Hepatocyte (in vitro differentiated cells): Measurements from ENCODE around the gene MYL4. TPM values are rescaled to one million over a fixed set of nuclear protein-coding genes. Genes with fewer than 3 reads are reported as not detected.

Experiments used
- DNase-seq: peaks from one replicate; pipeline ENCODE4 v3.0.0-alpha.2; 2016; ENCODE audit warnings: low spot score
- H2AFZ ChIP-seq: fragments of 200-600 bp; sonication (generic); 2 replicates; pipeline ENCODE4 v1.6.0; 2016; ENCODE audit warnings: antibody characterized with exemption, mild to moderate bottlenecking
- H3K27ac ChIP-seq: fragments of 200-600 bp; sonication (generic); 2 replicates; pipeline ENCODE4 v1.5.1; 2016; ENCODE audit warnings: mild to moderate bottlenecking
- H3K27me3 ChIP-seq: fragments of 200-600 bp; sonication (generic); 2 replicates; pipeline ENCODE4 v1.6.1; 2016
- H3K36me3 ChIP-seq: fragments of 200-600 bp; sonication (generic); replicated peaks from 2 replicates; pipeline ENCODE4 v1.5.1; 2016; ENCODE audit warnings: low read depth; ENCODE audit not compliant: insufficient read depth
- H3K4me1 ChIP-seq: fragments of 200-600 bp; sonication (generic); 2 replicates; pipeline ENCODE4 v1.5.1; 2016; ENCODE audit warnings: mild to moderate bottlenecking, moderate library complexity; ENCODE audit not compliant: insufficient read depth
- H3K4me2 ChIP-seq: fragments of 200-600 bp; sonication (generic); 2 replicates; pipeline ENCODE4 v1.6.0; 2016
- H3K4me3 ChIP-seq: fragments of 200-600 bp; sonication (generic); 2 replicates; pipeline ENCODE4 v1.5.1; 2016; ENCODE audit warnings: mild to moderate bottlenecking
- H3K79me2 ChIP-seq: fragments of 200-600 bp; sonication (generic); 2 replicates; pipeline ENCODE4 v1.6.0; 2017; ENCODE audit warnings: mild to moderate bottlenecking
- H3K9me2 ChIP-seq: fragments of 200-600 bp; sonication (generic); replicated peaks from 2 replicates; pipeline ENCODE4 v1.6.0; 2017; ENCODE audit warnings: mild to moderate bottlenecking; ENCODE audit not compliant: insufficient read depth
- H3K9me3 ChIP-seq: fragments of 200-600 bp; sonication (generic); 2 replicates; pipeline ENCODE4 v1.5.1; 2016; ENCODE audit warnings: low read depth, mild to moderate bottlenecking
- H4K20me1 ChIP-seq: fragments of 200-600 bp; sonication (generic); 2 replicates; pipeline ENCODE4 v1.6.0; 2016; ENCODE audit warnings: mild to moderate bottlenecking; ENCODE audit not compliant: insufficient read depth, poor library complexity, severe bottlenecking
- EZH2 ChIP-seq: fragments of 200-600 bp; sonication (generic); IDR thresholded peaks from 2 replicates; pipeline ENCODE4 v1.6.1; 2016; ENCODE audit warnings: antibody characterized with exemption, mild to moderate bottlenecking, borderline replicate concordance
- EZH2phosphoT487 ChIP-seq: fragments of 200-600 bp; sonication (generic); IDR thresholded peaks from one replicate; pipeline ENCODE4 v1.6.1; 2018; ENCODE audit warnings: antibody characterized with exemption, mild to moderate bottlenecking, low read depth, moderate library complexity; ENCODE audit not compliant: unreplicated experiment, severe bottlenecking
- WGBS: methylation state at CpG from one replicate; pipeline ENCODE4 v1.1.6; 2016; ENCODE audit warnings: low lambda C conversion rate; ENCODE audit errors: missing lambda C conversion rate; 5-methylcytosine and 5-hydroxymethylcytosine counted together
- polyA plus RNA-seq: library from polyadenylated mRNA; unstranded; fragments of >200 nt; fragmentation: Nextera tagmentation; extraction: Ambion mirVana; gene quantifications from 2 replicates; pipeline ENCODE4 v1.2.1, GENCODE V29; 2016
- total RNA-seq: library from RNA; depleted of rRNA; stranded (reverse); fragments of >200 nt; gene quantifications from 2 replicates; pipeline ENCODE4 v1.2.3, GENCODE V29; 2014
- TF ChIP-seq, protein P1 (sequence below): fragments of 200-600 bp; sonication (generic); IDR thresholded peaks from 2 replicates; pipeline ENCODE4 v1.5.1; 2016; ENCODE audit warnings: antibody characterized with exemption, mild to moderate bottlenecking; ENCODE audit not compliant: poor library complexity

The MYL4 gene
- total and polyA plus RNA-seq, 2 experiments from 2014 or later = 10.2 to 28.6 TPM

DNA sequence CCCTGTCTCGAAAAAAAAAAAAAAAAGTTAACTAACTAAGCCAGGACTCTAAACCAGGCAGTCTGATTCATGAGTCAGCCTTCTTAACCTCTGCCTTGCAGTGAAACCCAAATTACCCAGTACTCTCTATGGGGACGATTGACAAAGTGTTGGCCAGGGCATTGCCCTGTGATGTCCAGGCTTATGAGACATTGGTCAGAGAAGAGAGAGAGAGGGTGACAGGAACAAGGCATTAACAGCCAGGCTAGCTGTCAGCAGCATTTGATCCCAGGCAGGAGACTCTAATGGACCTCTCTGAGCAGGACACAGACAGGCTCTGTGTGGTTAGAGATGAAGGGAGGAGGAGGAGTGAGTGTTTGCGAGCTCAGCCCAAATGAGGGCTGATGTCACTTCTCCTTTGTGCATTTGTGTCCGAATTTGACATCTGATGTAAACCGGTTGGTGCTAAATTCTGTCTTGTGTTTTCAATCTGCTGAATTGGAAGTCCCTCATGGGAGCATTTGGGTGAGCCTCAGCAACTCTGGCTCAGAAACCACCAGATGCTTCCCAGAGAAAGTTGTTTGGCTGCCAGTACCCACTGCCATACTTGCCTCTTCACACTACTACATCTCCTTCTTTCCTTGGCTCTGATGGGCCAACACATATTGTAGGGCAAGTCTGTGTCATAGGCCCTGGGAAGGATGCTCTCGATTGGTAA, 4.3 kb upstream of the MYL4 start:
- no peak for TF ChIP-seq EZH2phosphoT487
- TF ChIP-seq, protein P1, sequence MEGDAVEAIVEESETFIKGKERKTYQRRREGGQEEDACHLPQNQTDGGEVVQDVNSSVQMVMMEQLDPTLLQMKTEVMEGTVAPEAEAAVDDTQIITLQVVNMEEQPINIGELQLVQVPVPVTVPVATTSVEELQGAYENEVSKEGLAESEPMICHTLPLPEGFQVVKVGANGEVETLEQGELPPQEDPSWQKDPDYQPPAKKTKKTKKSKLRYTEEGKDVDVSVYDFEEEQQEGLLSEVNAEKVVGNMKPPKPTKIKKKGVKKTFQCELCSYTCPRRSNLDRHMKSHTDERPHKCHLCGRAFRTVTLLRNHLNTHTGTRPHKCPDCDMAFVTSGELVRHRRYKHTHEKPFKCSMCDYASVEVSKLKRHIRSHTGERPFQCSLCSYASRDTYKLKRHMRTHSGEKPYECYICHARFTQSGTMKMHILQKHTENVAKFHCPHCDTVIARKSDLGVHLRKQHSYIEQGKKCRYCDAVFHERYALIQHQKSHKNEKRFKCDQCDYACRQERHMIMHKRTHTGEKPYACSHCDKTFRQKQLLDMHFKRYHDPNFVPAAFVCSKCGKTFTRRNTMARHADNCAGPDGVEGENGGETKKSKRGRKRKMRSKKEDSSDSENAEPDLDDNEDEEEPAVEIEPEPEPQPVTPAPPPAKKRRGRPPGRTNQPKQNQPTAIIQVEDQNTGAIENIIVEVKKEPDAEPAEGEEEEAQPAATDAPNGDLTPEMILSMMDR = no peak
- no peak for TF ChIP-seq EZH2
- H3K27ac ChIP-seq = peak overlapping the region; percentile 65
- no peaks in the 10 kb centered on the region for H3K9me2 ChIP-seq
- no peaks in the 10 kb centered on the region for H4K20me1 ChIP-seq
- no peak overlapping the region for H3K4me3 ChIP-seq
- no peak for DNase-seq
- H3K4me2 ChIP-seq = peak overlapping the region; percentile 38
- no peaks in the 10 kb centered on the region for H3K36me3 ChIP-seq
- H3K27me3 ChIP-seq = no peaks in the 10 kb centered on the region
- no peaks in the 10 kb centered on the region for H3K79me2 ChIP-seq
- peak overlapping the region; percentile 18 for H2AFZ ChIP-seq
- WGBS = 53% methylated on average over 6 of the region's 6 CpGs
- peaks cover 21% of the 10 kb centered on the region for H3K4me1 ChIP-seq
- H3K9me3 ChIP-seq = no peaks in the 10 kb centered on the region

DNA sequence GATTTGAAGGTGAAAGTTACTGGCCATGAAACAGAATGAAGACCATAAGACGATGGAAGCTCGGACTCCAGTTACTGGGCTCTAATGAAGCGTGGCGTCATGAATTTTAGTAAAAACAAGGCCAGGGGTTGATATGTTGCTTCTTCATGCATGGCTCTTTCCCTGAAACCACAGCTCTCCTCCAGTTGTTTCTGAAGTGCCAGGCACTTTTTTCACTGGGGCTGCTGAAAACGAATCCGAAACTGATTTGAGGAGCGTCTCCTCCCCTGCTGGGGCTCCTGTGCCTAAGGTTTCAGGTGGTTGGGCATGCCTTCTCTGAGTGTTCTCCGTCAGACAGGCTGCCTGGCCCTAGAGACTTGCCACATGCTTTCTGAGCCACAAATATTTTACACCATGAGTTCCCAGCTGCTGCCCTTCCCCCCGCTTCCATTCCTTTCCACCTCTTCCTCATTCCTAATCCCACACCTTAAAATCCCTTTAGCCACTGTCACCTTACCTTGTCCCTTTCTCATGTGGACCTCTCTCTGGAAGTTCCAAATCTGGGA, 3.7 kb upstream of the MYL4 start:
- peak overlapping the region; percentile 38 for H3K4me2 ChIP-seq
- peak overlapping the region; percentile 65 for H3K27ac ChIP-seq
- WGBS = 62% methylated on average over 9 of the region's 9 CpGs
- no peaks in the 10 kb centered on the region for H3K9me3 ChIP-seq
- H3K36me3 ChIP-seq = no peaks in the 10 kb centered on the region
- H3K79me2 ChIP-seq = no peaks in the 10 kb centered on the region
- H2AFZ ChIP-seq = peak overlapping the region; percentile 18
- no peak overlapping the region for H3K4me3 ChIP-seq
- H3K4me1 ChIP-seq = peaks cover 19% of the 10 kb centered on the region
- H3K9me2 ChIP-seq = no peaks in the 10 kb centered on the region
- DNase-seq = peak; percentile 52
- TF ChIP-seq EZH2phosphoT487 = no peak
- TF ChIP-seq EZH2 = no peak
- TF ChIP-seq, protein P1 = no peak
- no peaks in the 10 kb centered on the region for H3K27me3 ChIP-seq
- no peaks in the 10 kb centered on the region for H4K20me1 ChIP-seq

DNA sequence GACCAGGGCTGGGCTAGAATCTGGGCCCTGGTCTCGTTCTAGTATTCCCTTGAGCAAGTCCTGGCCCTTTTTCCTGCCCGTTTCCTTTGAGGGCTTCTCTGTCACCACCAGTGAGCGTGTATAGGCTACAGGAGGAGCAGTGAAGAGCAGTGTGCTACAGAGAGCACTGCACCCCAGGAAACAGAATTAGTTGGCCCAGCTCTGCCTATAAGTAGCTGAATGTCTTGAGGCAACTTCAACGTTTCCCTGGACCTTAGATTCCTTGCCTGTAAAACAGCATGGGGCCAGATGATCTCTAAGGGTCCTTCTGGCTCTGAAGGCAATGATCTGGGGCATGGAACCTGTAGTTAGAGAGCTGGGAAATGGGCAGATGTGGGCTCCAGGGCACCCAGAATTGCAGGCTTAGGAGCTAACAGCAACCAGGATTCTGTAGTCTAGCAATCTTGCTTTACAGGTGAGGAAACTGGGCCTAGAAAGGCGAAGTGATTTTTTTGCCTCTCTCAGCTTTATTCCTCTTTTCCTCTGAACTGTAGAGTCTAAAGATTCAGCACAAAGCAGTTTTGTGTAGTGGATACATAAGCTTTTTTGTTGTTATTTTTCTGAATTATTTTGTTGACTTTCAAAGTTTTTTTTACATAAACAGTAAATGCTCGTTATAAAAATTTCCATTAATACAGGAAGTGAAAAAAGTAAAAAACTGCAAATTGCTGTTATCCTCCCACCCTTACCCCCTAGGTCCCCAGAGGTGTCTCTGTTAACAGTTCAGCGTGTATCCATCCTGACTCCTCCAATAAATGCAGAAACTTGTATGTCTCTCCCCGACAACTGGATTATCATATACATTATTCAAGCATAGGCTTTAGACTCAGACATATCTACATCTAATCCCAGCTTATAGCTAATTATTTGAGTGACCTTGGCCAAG, 1.7 kb upstream of the MYL4 start:
- Histone ChIP-seq H3K9me3 (no peaks in the 10 kb centered on the region), H3K4me2 (no peak overlapping the region), H3K9me2 (no peaks in the 10 kb centered on the region), H3K36me3 (no peaks in the 10 kb centered on the region), H3K79me2 (no peaks in the 10 kb centered on the region), H2AFZ (no peak overlapping the region), H3K4me1 (peaks cover 16% of the 10 kb centered on the region), H3K4me3 (no peak overlapping the region), H3K27ac (no peak overlapping the region), H4K20me1 (no peaks in the 10 kb centered on the region), H3K27me3 (no peaks in the 10 kb centered on the region)
- WGBS = 87% methylated on average over 8 of the region's 8 CpGs
- TF ChIP-seq EZH2 (no peak), EZH2phosphoT487 (no peak)
- TF ChIP-seq, protein P1 = no peak
- no peak for DNase-seq
